Caki2 (cell line): ENCODE results near the gene ANTXRL. TPM values are rescaled to one million over a fixed set of nuclear protein-coding genes. Genes with fewer than 3 reads are reported as not detected.
"Not testable (repeated sequence)": the region's sequence is repeated elsewhere in the genome, so short reads cannot be mapped to it uniquely, and the experiment has no call there.

Source experiments
- DNase-seq: peaks from one replicate; pipeline ENCODE4 v3.0.0-alpha.2; 2015; ENCODE audit warnings: low read depth
- in situ Hi-C: cut with HindIII; loops from 2 replicates; pipeline ENCODE4 v1.10.0; 2016; ENCODE audit warnings: low sequenced_read_pairs, low pct_unique_long_range_greater_than_20kb, mixed read lengths
- total RNA-seq: library from RNA; depleted of rRNA; stranded (reverse); fragments of >200 nt; shearing (Covaris generic); gene quantifications from 2 replicates; pipeline ENCODE4 v1.2.3, GENCODE V29; 2014; ENCODE audit warnings: low replicate concordance; rRNA removed

ANTXRL gene
- total RNA-seq, 1 experiment from 2014 or later, result not detected

- DNase-seq, in situ Hi-C loops: not testable (repeated sequence)
Measured at GRCh38 chr10:46374410-46374809, 87.6 kb downstream of the ANTXRL start.

- DNase-seq, in situ Hi-C loops: not testable (repeated sequence)
Measured at GRCh38 chr10:46375406-46375805, 88.6 kb downstream of the ANTXRL start, which contains the start of gene ANXA8L1. ANXA8L1 (plus strand) TSS chr10:46375776; CDS start chr10:46375852, 76 bp downstream.

DNA sequence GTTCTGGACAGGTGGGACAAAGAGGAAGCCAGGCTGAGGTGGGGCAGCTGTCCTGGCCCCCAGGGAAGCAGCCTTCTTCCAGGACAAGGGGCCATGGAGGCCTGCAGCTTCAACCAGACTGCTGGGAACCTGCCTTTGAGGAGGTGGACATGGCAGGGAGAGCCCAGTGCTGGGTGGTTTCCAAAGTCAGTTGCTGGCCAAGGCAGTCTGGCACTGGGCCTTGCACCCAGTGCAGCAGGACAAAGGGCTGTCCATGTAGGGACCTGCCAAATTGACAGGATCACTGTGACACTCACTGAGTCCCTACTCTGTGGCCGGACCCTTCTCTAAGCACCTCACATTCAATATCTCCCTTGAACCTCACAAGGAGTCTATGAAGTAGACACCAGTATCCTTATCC, 90.2 kb downstream of the ANTXRL start:
- in situ Hi-C loops, DNase-seq: not testable (repeated sequence)

- DNase-seq, in situ Hi-C loops: not testable (repeated sequence)
Measured at GRCh38 chr10:46377651-46378050, 90.9 kb downstream of the ANTXRL start.

DNA sequence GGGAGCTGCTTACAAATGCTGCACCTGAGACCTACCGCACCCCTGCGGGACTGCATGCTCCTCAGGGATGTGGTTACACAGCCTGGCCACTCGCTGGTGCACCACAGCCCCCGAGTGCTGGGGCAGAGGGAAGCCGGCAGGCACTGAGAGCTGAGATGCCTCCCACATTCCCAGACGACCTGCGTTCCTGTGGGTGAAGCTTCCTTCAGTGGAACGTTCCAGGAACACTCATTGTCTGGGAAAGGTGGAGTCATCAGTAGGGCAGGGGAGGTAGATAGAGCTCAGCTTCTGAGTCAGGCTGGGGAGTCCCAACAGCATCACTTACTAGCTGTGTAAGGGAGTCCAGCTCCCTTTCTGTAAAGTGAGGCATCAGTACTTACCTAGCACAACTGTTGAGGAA, 91.3 kb downstream of the ANTXRL start:
- DNase-seq, in situ Hi-C loops: not testable (repeated sequence)

GRCh38 chr10:46379233-46379848, 92.5 kb downstream of the ANTXRL start:
- DNase-seq, result not testable (repeated sequence)

More at GRCh38 chr10:46379233-46379848, 92.5 kb downstream of the ANTXRL start:
- in situ Hi-C loops, result not testable (repeated sequence)

Other genes with a start within 250 kb of the ANTXRL start
- not detected in 2 replicates for gene MSMB, start 240.7 kb upstream of the ANTXRL start, total RNA-seq
- gene ANXA8L1, start 88.8 kb downstream of the ANTXRL start, total RNA-seq, result not detected in 2 replicates
- not detected in 2 replicates for gene NPY4R, start 179.0 kb downstream of the ANTXRL start, total RNA-seq